ENCODE results near the gene ARHGAP18.

The ARHGAP18 gene, protein sequence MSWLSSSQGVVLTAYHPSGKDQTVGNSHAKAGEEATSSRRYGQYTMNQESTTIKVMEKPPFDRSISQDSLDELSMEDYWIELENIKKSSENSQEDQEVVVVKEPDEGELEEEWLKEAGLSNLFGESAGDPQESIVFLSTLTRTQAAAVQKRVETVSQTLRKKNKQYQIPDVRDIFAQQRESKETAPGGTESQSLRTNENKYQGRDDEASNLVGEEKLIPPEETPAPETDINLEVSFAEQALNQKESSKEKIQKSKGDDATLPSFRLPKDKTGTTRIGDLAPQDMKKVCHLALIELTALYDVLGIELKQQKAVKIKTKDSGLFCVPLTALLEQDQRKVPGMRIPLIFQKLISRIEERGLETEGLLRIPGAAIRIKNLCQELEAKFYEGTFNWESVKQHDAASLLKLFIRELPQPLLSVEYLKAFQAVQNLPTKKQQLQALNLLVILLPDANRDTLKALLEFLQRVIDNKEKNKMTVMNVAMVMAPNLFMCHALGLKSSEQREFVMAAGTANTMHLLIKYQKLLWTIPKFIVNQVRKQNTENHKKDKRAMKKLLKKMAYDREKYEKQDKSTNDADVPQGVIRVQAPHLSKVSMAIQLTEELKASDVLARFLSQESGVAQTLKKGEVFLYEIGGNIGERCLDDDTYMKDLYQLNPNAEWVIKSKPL

GRCh38 chr6:129709769-129710449 lies at the start of gene ARHGAP18:
Gene ARHGAP18, minus strand, starts transcription at chr6:129710177. Its CDS starts 41 bp downstream, at chr6:129710136.
- peak; percentile 58 to 85 (median 73) for DNase-seq

GRCh38 chr6:129755787-129756186 lies 45.8 kb upstream of the ARHGAP18 start:
- no peak for DNase-seq

DNA sequence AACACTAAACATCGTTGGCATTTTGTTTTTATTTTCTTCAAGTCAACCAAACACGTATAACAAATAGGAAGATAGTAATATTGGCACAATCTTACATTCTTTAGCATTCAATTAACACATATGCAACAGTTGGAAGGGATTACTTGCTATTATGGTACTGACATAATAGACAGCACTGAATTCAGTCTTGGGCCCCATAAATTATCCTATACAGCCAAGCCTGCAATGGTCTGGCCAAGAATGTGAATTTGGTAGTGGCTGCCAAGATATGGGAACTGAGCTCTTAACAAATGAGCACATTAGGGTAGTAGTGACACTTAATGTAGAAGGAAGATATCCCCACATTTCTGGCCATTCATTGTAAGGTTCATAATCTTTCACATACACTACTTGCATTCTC lies 44.8 kb upstream of the ARHGAP18 start:
- DNase-seq: no peak

DNA sequence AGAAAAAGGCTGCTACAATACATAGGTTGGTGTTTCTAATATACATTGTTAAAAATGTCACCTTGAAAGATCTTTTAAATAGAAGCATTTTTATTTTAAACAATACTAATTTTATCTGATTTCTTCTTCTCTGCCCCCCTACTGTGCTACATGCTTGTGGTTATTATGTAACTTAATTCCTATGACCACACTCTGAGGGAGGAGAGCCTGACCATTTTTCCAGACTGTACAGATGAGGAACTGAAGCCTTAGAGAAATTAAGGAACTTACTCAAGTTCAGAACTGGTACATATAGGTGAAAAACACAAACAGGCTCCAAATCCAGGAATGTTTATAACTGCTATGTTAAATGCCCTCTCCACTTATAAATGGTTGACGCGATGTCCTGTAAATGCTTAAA lies 43.4 kb upstream of the ARHGAP18 start:
- DNase-seq: no peak

GRCh38 chr6:129751384-129751783 lies 41.4 kb upstream of the ARHGAP18 start:
- no peak for DNase-seq

GRCh38 chr6:129750360-129750759 lies 40.4 kb upstream of the ARHGAP18 start:
- DNase-seq: no peak

DNA sequence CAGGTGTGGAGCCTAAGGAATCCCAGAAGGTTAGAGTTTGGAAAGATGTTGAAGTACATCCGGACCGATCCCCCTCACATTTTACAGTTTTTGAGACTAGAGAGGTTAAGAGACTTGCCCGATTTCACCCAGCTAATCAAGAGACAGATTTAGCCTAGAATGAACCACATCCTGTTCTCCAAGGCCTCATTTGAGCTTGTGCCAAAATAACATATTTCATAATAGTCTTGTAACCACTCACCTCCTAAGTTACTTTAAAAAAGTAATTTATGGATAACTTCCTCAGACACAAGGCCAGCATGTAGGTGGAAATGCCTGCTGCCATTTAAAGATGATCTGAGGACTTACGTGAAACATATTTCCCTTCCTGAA lies 39.8 kb upstream of the ARHGAP18 start:
- DNase-seq: no peak

GRCh38 chr6:129748901-129749748 lies 39.1 kb upstream of the ARHGAP18 start:
- DNase-seq: no peak

DNA sequence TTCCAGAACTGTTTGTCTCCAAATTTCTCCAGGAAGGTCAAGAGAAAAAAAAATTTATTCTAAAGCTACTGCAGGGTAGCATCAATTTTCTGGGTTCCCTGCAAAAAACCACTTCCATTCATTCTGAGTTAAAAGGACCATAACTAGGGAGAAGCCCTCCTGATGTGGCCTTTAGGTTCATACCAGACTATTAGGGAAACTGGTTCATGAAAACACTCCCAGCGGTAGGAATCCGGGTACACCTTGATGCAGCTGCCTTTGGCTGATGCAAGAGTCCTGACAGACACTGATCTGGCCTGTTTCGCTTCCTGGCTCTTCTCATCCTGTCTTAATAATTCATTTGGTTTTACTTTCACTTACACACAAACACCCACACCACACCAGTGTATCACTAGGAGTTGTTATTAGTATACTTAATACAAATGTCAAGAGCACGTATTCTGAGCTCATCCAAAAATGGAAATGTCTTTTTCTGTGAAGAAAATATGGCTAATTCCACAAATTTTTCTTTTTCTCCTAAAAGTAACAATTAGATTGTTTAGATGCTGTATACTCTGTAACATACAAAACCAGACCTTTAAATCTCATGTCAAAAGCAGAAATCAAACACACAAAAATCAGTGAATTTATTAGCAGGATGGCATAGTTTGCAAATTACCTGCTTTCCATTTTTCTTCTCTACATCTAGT lies 38.4 kb upstream of the ARHGAP18 start:
- DNase-seq: peak in 1 of 3 experiments; percentile 17

DNA sequence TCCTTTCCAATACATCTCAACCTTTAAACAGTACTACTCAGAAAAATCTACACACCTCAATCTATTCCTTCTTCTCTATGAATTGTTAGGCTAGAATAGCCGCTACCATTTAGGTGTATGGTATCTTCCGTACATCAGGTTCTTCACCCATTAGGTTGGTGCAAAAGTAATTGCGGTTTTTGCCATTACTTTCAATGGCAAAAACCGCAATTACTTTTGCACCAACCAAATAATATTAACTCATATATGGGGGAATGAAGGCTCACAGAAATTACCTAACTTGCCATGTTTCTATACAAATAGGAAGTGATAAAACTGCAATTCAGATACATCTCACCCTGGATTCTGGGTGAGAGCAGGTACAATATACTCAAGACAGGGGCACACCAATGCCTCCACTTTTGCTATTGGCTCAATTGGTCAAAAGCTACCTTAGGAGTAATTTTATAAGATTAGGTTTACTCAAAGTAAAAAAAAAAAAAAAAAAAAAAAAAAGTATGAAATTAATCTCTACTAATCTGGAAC lies 37.7 kb upstream of the ARHGAP18 start:
- DNase-seq: no peak

- DNase-seq: no peak
Observed at GRCh38 chr6:129744880-129745237, 34.9 kb upstream of the ARHGAP18 start.

DNA sequence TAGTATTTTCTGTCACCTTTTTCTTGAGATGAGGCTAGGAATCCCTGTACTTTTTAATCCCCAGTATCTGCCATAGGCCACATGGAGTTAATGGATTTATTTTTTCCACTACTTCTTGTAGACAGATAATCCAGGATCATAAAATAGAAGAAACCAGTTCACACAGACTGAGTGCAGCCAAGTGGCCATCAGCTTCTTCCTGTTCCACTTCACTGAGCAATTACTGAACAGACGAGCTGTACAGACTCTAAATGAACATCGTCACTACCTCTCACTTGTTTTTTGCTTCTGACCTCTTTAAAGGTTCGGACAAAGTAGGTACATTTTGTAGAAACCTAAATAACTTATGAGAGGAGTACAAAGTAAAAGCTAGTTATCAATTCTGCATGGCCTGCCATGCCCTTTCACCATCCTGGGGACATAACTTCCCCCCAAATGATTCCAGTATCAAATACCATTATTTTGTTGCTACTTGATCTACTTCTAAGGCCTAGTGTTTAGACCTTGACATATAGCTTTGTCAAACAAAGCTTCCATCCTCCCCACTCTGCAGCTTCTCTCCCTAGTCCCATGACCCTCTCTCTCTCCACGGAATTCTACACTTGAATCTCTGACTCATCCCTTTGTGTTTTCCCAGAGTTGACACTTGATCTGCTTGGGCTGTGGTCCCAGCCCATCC lies 34.4 kb upstream of the ARHGAP18 start:
- peak in 2 of 3 experiments; percentile 32 to 42 for DNase-seq

DNA sequence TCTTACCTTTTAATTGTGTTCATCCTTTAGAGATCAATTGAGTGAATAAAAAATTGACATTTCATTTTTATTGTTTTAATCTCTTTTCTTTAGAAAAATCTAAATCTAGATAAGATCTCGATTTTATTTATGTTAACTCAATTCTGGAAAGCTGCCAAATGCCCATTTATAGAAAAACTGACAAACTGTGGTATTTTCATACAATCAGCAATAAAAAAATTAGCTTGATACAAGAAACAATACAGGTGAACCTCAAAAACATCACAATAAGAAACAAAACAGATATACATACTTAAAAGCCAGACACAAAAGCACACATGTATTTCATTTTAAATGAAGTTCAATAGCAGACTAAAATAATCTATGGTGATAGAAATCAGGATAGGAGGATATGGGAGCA lies 30.0 kb upstream of the ARHGAP18 start:
- no peak for DNase-seq

DNA sequence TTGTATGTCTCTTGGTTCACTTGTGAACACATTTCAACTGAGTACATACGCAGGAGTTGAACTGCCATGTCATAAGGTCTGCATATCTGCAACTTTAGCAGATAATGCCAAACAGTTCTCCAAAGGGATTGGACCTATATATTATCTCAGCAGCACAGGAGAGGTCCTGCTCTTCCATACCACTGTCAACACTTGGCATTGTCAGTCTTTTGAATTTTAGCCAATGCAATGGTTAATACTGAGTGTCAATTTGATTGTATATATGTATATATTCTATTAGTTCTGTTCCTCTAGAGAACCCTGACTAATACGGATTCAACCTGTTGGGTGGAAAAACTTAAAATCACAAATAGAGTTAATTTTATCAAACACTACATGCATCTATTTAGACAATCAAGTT lies 26.1 kb upstream of the ARHGAP18 start:
- no peak for DNase-seq

DNA sequence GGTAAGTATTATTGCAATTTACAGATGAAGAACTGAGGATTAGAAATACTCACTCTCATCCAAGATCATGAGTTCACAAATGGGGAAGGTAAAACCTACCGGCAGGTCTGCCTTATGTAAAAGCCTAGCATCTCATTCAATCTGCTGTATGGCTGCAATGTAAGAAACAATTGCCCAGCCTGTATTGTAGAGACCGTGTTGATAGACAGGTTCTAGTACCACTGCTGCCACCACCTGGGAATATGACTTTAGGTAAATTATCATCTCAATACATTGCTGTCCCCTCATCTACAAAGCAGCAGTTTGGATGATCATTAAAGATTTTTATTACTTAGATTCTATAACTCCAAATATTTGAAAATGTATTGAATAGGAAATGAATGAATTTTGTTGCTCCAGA lies 23.3 kb upstream of the ARHGAP18 start:
- peak in 1 of 3 experiments; percentile 19 for DNase-seq

GRCh38 chr6:129732542-129732941 lies 22.6 kb upstream of the ARHGAP18 start:
- no peak for DNase-seq

DNA sequence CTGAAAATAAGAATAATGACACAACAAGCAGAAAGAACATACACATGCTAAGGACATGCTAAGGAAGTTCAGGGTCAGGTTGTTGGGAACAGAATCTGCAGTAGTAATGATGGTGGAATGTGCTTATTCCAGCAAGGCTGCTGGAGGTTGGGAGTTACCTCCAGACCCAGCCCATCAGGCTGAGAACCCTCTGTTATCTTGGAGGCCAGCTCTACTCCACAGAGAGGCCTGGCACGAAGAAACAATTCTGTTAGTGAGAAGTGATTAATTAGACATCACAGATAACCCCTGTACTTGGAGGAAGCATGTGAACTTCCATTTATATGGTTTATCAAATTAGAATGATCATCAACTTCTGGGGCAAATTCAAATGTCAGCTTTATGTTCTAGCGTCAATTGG lies 22.1 kb upstream of the ARHGAP18 start:
- DNase-seq: no peak

GRCh38 chr6:129731428-129731827 lies 21.5 kb upstream of the ARHGAP18 start:
- no peak for DNase-seq

DNA sequence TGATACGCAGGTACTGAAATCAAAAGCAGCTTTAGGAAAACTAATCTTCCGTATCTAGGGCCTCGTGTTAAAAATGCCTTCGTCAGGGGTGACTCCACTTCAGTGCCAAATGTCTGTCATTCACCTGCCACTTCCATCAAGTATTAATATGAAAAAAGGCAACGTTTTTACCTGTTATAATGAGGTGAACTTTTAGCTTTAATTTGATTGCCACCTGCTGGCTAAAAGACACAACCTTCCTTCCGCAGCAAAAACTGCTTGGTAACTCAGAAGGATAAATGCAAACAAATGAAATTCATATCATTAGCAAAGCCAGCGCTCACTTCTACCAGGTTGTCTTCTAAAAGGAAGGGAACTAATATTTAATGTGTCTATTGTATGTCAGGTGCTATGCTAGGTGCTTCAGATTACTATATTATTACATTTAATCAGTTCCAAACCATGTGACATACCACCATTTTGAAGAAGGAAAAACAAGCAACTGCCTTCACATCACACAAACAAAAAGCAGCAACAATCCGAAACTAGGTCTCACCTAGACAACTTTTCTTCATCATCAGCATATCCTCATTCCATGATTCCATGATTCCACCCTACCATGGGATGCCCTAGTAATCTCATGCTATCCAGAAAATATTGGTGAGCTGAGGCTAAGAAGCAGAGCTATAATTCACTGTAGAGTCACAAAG lies 20.6 kb upstream of the ARHGAP18 start:
- peak; percentile 18 to 64 (median 26) for DNase-seq

DNA sequence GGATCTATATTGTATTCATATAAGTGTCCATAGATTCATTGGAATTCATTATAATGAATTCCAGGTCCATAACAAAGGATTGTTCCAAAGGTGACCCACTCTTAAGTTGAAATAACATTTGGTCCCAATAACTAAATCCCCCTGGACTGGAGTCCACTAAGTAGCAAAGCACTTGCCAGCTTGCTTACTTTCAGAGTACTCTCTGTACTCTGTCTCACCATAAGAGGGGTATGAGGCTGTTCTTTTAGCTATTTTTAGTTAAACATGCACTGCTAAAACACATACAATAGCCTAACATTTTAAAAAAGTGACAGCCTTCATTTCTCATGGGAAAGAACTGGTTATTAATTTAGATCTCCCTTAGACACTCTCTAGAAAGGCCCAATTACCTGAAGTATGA lies 16.7 kb upstream of the ARHGAP18 start:
- no peak for DNase-seq

DNA sequence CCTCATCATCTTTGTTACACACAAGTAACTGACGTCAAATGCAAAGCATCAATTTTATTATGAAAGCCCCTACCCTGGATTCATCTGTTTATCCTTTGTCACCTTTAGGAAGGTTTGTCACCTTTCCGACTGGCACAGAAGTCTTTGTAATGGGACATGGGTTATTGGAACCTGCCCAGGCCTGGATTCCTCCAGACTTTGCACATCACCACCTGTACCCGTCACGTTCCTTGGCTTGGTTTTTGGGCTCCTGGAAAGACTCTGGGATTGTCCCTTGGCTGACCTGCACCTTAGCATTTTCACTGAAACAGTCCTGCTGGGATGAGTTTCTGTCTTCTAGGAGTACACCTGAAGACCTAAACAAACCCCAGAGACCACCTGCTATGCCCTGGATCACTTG lies 15.4 kb upstream of the ARHGAP18 start:
- DNase-seq: no peak

Data from NCI-H1417 (cell line).